A549 (cell line): ENCODE results near the gene CMTM4. TPM values are rescaled to one million over a fixed set of nuclear protein-coding genes. Genes with fewer than 3 reads are reported as not detected.
A peak's percentile ranks its signal among the peaks of the same experiment; 100 is the strongest.

ENCODE experiments used
- ATAC-seq, 2 experiments: fragments of 200-7000 bp in 1 of 2; fragments of >200 bp in 1 of 2; cut with Nextera tagmentation in 1 of 2; cut with Tn5 transposase in 1 of 2; 3 replicates each; pipeline versions ENCODE4 v1.8.0 to v1.9.1; 2018 to 2020; ENCODE audit warnings: mild to moderate bottlenecking in 1 of 2, moderate library complexity in 1 of 2
- CTCF ChIA-PET: fragments of 300-600 bp; sonication (Branson Sonifier 250); formaldehyde crosslinking; extraction: SDS; loops from one replicate; lab custom pipeline; 2021; ENCODE audit warnings: antibody characterized with exemption, inconsistent platforms; lab: Yijun Ruan, JAX
- POLR2A ChIA-PET: fragments of 350-600 bp; formaldehyde crosslinking; extraction: SDS; loops from one replicate; lab custom pipeline; 2021; ENCODE audit warnings: antibody characterized with exemption, inconsistent platforms; lab: Yijun Ruan, JAX
- DNase-seq, 2 experiments: peaks; one replicate each; pipeline versions ENCODE4 v3.0.0 to v3.0.0-alpha.2; 2011 to 2016; ENCODE audit warnings: low read depth in 1 of 2, low spot score in 1 of 2
- FAIRE-seq: peaks from 2 replicates; lab custom pipeline; 2011; peaks lifted over from hg19 to GRCh38; lab: Jason Lieb, UNC
- H3K27ac ChIP-seq, 2 experiments: fragments of >200 bp; sonication (Bioruptor Twin); formaldehyde crosslinking; 3 replicates each; pipeline ENCODE4 v1.5.1; 2016 to 2017
- H3K4me1 ChIP-seq: fragments of >200 bp; sonication (Bioruptor Twin); formaldehyde crosslinking; 3 replicates; pipeline ENCODE4 v1.6.1; 2016
- H3K4me2 ChIP-seq: fragments of >200 bp; sonication (Bioruptor Twin); formaldehyde crosslinking; 3 replicates; pipeline ENCODE4 v1.6.1; 2016
- H3K4me3 ChIP-seq: fragments of >200 bp; sonication (Bioruptor Twin); formaldehyde crosslinking; 3 replicates; pipeline ENCODE4 v1.5.1; 2016
- H3K9me3 ChIP-seq: fragments of >200 bp; sonication (Bioruptor Twin); formaldehyde crosslinking; 3 replicates; pipeline ENCODE4 v1.6.1; 2016
- BCL3 ChIP-seq: fragments of >200 bp; sonication (Bioruptor Twin); formaldehyde crosslinking; IDR thresholded peaks from 3 replicates; pipeline ENCODE4 v1.6.1; 2016
- CEBPB ChIP-seq, 2 experiments: fragments of >200 bp in 1 of 2; sonication (Bioruptor Twin) in 1 of 2; formaldehyde crosslinking in 1 of 2; IDR thresholded peaks; 2 replicates each; pipeline ENCODE4 v1.6.1; 2012 to 2016
- CTCF ChIP-seq: fragments of >200 bp; sonication (Bioruptor Twin); formaldehyde crosslinking; IDR thresholded peaks from 3 replicates; pipeline ENCODE4 v1.5.1; 2016
- EHF ChIP-seq: fragments of 250-450 bp; sonication (Bioruptor Pico); IDR thresholded peaks from 2 replicates; pipeline ENCODE4 v1.5.0; 2020; ENCODE audit warnings: mild to moderate bottlenecking
- EP300 ChIP-seq, 2 experiments: fragments of >200 bp; sonication (Bioruptor Twin); formaldehyde crosslinking; IDR thresholded peaks; 2 replicates in 1 of 2; 3 replicates in 1 of 2; pipeline ENCODE4 v1.6.1; 2016 to 2017
- FOSL2 ChIP-seq, 2 experiments: fragments of 450-650 bp in 1 of 2; fragments of >200 bp in 1 of 2; sonication (Bioruptor Twin) in 1 of 2; formaldehyde crosslinking; IDR thresholded peaks; 2 replicates each; pipeline versions ENCODE4 v1.5.0 to v1.6.1; 2016 to 2020; ENCODE audit warnings: mild to moderate bottlenecking in 1 of 2, moderate library complexity in 1 of 2
- FOXS1 ChIP-seq: fragments of 250-450 bp; sonication (Bioruptor Pico); IDR thresholded peaks from 2 replicates; pipeline ENCODE4 v1.5.0; 2020; ENCODE audit warnings: mild to moderate bottlenecking, moderate library complexity
- HMGXB4 ChIP-seq: fragments of 250-450 bp; sonication (Bioruptor Pico); IDR thresholded peaks from 2 replicates; pipeline ENCODE4 v1.5.0; 2021; ENCODE audit warnings: mild to moderate bottlenecking, moderate library complexity, borderline replicate concordance
- JUNB ChIP-seq: fragments of >200 bp; sonication (Bioruptor Twin); formaldehyde crosslinking; IDR thresholded peaks from 2 replicates; pipeline ENCODE4 v1.6.1; 2016
- POLR2AphosphoS2 ChIP-seq: conservative IDR thresholded peaks from 2 replicates; pipeline ENCODE4 v1.6.1; 2012; ENCODE audit warnings: low read length, improper control_type of control experiment, inconsistent platforms
- RARB ChIP-seq: fragments of 250-450 bp; sonication (Bioruptor Pico); IDR thresholded peaks from 2 replicates; pipeline ENCODE4 v1.8.0; 2021; ENCODE audit warnings: mild to moderate bottlenecking, moderate library complexity
- ZC3H11A ChIP-seq: fragments of 450-650 bp; IDR thresholded peaks from 2 replicates; pipeline ENCODE4 v1.6.1; 2014; ENCODE audit warnings: antibody characterized with exemption, mild to moderate bottlenecking
- ZFP36 ChIP-seq: fragments of 450-650 bp; IDR thresholded peaks from 2 replicates; pipeline ENCODE4 v1.6.1; 2014; ENCODE audit warnings: borderline replicate concordance; ENCODE audit not compliant: partially characterized antibody
- ZNF302 ChIP-seq: fragments of 250-450 bp; sonication (Bioruptor Pico); IDR thresholded peaks from 2 replicates; pipeline ENCODE4 v1.9.0; 2021; ENCODE audit warnings: inconsistent platforms, mild to moderate bottlenecking, moderate library complexity
- WGBS: methylation state at CpG from one replicate; pipeline ENCODE4 v1.1.6; 2017; ENCODE audit errors: missing lambda C conversion rate; 5-methylcytosine and 5-hydroxymethylcytosine counted together
- polyA plus RNA-seq, 4 experiments: library from polyadenylated mRNA; depleted of rRNA in 3 of 4; stranded (reverse); fragments of >200 nt; fragmentation: RNase III in 1 of 4; extraction: RNeasy Plus Mini Kit Qiagen cat#74134 plus additional on column Dnase treatment in 1 of 4; gene quantifications; 2 replicates in 3 of 4; 3 replicates in 1 of 4; pipeline ENCODE4 v1.2.3, GENCODE V29; 2011 to 2017
- TF ChIP-seq, protein P1 (sequence below): IDR thresholded peaks from 2 replicates; pipeline ENCODE4 v1.6.1; 2012; ENCODE audit warnings: low read depth, borderline replicate concordance
- TF ChIP-seq, protein P2 (sequence below): fragments of 150-350 bp; IDR thresholded peaks from 2 replicates; pipeline ENCODE4 v1.6.1; 2014; ENCODE audit warnings: low read depth, mild to moderate bottlenecking, low read length

Gene CMTM4
- polyA plus RNA-seq, 2 of the 4 experiments (the other 2 are of a cell fraction): 24.8 to 58.6 TPM

DNA sequence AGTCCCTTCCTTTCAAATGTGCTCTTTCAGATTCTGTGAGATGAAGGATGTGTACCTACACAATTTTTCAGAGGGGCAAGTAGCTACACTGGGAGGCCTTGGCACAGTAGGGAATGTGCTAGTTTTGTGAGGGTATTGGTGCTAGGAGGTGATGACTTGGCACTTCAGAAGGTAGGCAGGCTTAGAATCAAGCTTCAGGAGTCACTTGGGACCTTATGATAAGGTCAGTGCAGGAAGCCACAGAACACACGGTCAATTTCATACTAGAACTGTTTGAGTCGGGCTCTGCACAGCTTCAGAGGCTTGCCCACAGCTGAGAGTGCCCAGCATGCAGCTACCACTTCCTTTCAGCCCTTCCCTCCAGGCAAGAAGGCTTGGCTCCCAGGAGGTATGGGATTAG, 124.2 kb downstream of the CMTM4 start:
- POLR2A ChIA-PET: no interaction called here
- no peak for ATAC-seq

GRCh38 chr16:66569827-66570405, 126.6 kb downstream of the CMTM4 start:
- peak overlapping the region; percentile 57 for H3K4me2 ChIP-seq
- DNase-seq: peak; percentile 29 to 38
- H3K27ac ChIP-seq: peak overlapping the region; percentile 47 to 80
- TF ChIP-seq HMGXB4 (CRISPR knock-in tag) (no peak), CEBPB (IDR thresholded peaks at IDR 0.05) (peak; percentile 24 to 67; a peak in 3 of 4 replicates), FOSL2 (IDR thresholded peaks at IDR 0.05) (peak; percentile 33; the same call in 1 of the 2 replicates), FOSL2 (CRISPR knock-in tag; IDR thresholded peaks at IDR 0.05) (peak; percentile 82), JUNB (peak; percentile 51; the same call in 1 of the 2 replicates), ZC3H11A (no peak)
- no peak for FAIRE-seq
- 18% methylated on average over 3 of the region's 3 CpGs for WGBS
- no peak overlapping the region for H3K4me3 ChIP-seq
- peaks cover 26% of the 10 kb centered on the region for H3K4me1 ChIP-seq
- ChIA-PET CTCF (interaction anchor here (0.9 to 2.2 kb wide), 10 partner anchors 9 to 163 kb away, joined by 3 to 7 read pairs (median 4); partner anchors contain the start of genes CMTM2 and CMTM3), POLR2A (interaction anchor here (0.6 to 1.3 kb wide), 3 partner anchors 18 to 303 kb away, joined by 3 to 8 read pairs (median 3); partner anchors contain the start of genes CKLF and CMTM3)
- no peaks in the 10 kb centered on the region for H3K9me3 ChIP-seq
- ATAC-seq: peak; percentile 68 to 74; a peak in 5 of 6 replicates

More for the DNA sequence above, 124.2 kb downstream of the CMTM4 start:
- H3K4me3 ChIP-seq: no peak overlapping the region
- FAIRE-seq (no peak), DNase-seq (no peak)
- H3K4me2 ChIP-seq: no peak overlapping the region
- WGBS: 95% methylated on average over 2 of the region's 2 CpGs
- H3K4me1 ChIP-seq: peaks cover 26% of the 10 kb centered on the region
- H3K27ac ChIP-seq: peak overlapping the region in 1 of 2 experiments; percentile 6; a peak in 1 of 6 replicates
- TF ChIP-seq RARB (CRISPR knock-in tag) (no peak), JUNB (no peak), EHF (no peak), BCL3 (no peak), POLR2AphosphoS2 (no peak), ZNF302 (CRISPR knock-in tag) (no peak), EP300 (IDR thresholded peaks at IDR 0.05) (no peak), FOXS1 (no peak), ZFP36 (no peak), CTCF (no peak)
- TF ChIP-seq, protein P1, sequence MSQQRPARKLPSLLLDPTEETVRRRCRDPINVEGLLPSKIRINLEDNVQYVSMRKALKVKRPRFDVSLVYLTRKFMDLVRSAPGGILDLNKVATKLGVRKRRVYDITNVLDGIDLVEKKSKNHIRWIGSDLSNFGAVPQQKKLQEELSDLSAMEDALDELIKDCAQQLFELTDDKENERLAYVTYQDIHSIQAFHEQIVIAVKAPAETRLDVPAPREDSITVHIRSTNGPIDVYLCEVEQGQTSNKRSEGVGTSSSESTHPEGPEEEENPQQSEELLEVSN: no peak
- TF ChIP-seq, protein P2, sequence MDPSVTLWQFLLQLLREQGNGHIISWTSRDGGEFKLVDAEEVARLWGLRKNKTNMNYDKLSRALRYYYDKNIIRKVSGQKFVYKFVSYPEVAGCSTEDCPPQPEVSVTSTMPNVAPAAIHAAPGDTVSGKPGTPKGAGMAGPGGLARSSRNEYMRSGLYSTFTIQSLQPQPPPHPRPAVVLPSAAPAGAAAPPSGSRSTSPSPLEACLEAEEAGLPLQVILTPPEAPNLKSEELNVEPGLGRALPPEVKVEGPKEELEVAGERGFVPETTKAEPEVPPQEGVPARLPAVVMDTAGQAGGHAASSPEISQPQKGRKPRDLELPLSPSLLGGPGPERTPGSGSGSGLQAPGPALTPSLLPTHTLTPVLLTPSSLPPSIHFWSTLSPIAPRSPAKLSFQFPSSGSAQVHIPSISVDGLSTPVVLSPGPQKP: no peak
- CTCF ChIA-PET: interaction anchor here (1.0 to 2.2 kb wide), 7 partner anchors 9 to 166 kb away, joined by 3 to 7 read pairs (median 4); no protein-coding TSS in a partner anchor
- H3K9me3 ChIP-seq: no peaks in the 10 kb centered on the region
